ENCODE results near the gene PDLIM1.

DNA sequence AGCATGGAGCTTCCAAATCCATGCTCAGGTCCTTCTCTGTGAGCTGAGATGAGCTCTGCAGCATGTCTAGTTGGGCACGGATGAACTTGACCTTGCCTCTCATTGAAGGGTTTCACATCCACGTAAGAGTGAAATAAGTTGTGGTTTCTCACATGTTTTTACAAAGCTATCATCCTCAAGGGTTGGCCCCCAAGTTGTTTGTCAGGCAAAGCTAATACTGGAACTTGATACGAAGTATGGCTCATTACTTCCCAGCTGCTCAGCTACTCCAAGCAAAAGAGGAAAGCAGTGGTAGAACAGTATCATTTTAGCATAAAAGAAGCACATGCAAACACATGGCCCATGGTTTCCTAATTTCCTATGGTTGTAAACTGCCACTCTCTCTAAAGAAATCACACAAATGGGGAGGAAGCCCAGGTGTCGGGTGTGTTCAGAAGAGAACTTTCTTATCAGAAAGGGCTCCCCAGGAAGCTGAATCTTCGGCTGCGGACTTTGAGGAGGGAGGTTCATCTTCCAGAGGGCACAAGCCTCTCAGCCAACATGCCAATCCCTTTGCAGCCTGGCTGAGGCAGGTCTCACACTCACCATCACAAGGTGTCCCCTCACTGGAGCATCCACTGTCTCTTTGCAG lies 45.3 kb downstream of the PDLIM1 start:
- TF ChIP-seq, protein P1, sequence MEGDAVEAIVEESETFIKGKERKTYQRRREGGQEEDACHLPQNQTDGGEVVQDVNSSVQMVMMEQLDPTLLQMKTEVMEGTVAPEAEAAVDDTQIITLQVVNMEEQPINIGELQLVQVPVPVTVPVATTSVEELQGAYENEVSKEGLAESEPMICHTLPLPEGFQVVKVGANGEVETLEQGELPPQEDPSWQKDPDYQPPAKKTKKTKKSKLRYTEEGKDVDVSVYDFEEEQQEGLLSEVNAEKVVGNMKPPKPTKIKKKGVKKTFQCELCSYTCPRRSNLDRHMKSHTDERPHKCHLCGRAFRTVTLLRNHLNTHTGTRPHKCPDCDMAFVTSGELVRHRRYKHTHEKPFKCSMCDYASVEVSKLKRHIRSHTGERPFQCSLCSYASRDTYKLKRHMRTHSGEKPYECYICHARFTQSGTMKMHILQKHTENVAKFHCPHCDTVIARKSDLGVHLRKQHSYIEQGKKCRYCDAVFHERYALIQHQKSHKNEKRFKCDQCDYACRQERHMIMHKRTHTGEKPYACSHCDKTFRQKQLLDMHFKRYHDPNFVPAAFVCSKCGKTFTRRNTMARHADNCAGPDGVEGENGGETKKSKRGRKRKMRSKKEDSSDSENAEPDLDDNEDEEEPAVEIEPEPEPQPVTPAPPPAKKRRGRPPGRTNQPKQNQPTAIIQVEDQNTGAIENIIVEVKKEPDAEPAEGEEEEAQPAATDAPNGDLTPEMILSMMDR (IDR thresholded peaks at IDR 0.05) = no peak
- no peak for TF ChIP-seq POLR2AphosphoS5 (IDR thresholded peaks at IDR 0.05)

Data from esophagus muscularis mucosa (tissue), 3 donors.